GM23338 (cell line): ENCODE data around the gene NKX6-1. TPM values are rescaled to one million over a fixed set of nuclear protein-coding genes. Genes with fewer than 3 reads are reported as not detected.

Experiments used
- ATAC-seq: fragments of 200-7000 bp; cut with Tn5 transposase; 3 replicates; pipeline ENCODE4 v1.9.1; 2020
- DNase-seq: peaks from one replicate; pipeline ENCODE4 v3.0.0-alpha.2; 2015; ENCODE audit warnings: low spot score
- H2AFZ ChIP-seq: fragments of 200-600 bp; sonication (generic); 2 replicates; pipeline ENCODE4 v1.8.0; 2016; ENCODE audit warnings: antibody characterized with exemption, mild to moderate bottlenecking, moderate library complexity
- H3F3A ChIP-seq: fragments of 200-600 bp; sonication (generic); replicated peaks from 2 replicates; pipeline ENCODE4 v1.8.0; 2017; ENCODE audit warnings: antibody characterized with exemption, mixed run types, low read depth
- H3K27ac ChIP-seq: fragments of 200-600 bp; sonication (generic); 2 replicates; pipeline ENCODE4 v1.6.1; 2016; ENCODE audit warnings: low read depth
- H3K27me3 ChIP-seq: fragments of 200-600 bp; sonication (generic); 2 replicates; pipeline ENCODE4 v1.8.0; 2016; ENCODE audit warnings: mild to moderate bottlenecking, mixed run types, moderate library complexity; ENCODE audit not compliant: insufficient read depth
- H3K36me3 ChIP-seq: fragments of 200-600 bp; sonication (generic); 2 replicates; pipeline ENCODE4 v1.8.0; 2016; ENCODE audit warnings: mild to moderate bottlenecking; ENCODE audit not compliant: insufficient read depth
- H3K4me1 ChIP-seq: fragments of 200-600 bp; sonication (generic); 2 replicates; pipeline ENCODE4 v1.8.0; 2016; ENCODE audit warnings: mild to moderate bottlenecking, moderate library complexity; ENCODE audit not compliant: insufficient read depth
- H3K4me2 ChIP-seq: fragments of 200-600 bp; sonication (generic); 2 replicates; pipeline ENCODE4 v1.7.1; 2017; ENCODE audit warnings: mixed run types
- H3K4me3 ChIP-seq: fragments of 200-600 bp; sonication (generic); 2 replicates; pipeline ENCODE4 v1.6.1; 2016; ENCODE audit warnings: mixed run types
- H3K79me2 ChIP-seq: fragments of 200-600 bp; sonication (generic); replicated peaks from 2 replicates; pipeline ENCODE4 v1.8.0; 2017; ENCODE audit warnings: mild to moderate bottlenecking; ENCODE audit not compliant: insufficient read depth
- H3K9me2 ChIP-seq: fragments of 200-600 bp; sonication (generic); 2 replicates; pipeline ENCODE4 v1.8.0; 2017; ENCODE audit not compliant: insufficient read depth
- H4K20me1 ChIP-seq: fragments of 200-600 bp; sonication (generic); replicated peaks from 2 replicates; pipeline ENCODE4 v1.8.0; 2017; ENCODE audit warnings: mild to moderate bottlenecking; ENCODE audit not compliant: insufficient read depth
- H3K27ac Mint-ChIP-seq: 2 replicates; pipeline ENCODE4 v1.8.0; 2020; ENCODE audit warnings: inconsistent platforms, mild to moderate bottlenecking, moderate library complexity, mixed read lengths
- H3K27me3 Mint-ChIP-seq: 3 replicates; pipeline ENCODE4 v1.8.0; 2022; ENCODE audit warnings: low read depth, mild to moderate bottlenecking, moderate library complexity, mixed read lengths, inconsistent platforms; ENCODE audit not compliant: insufficient read depth, poor library complexity
- H3K36me3 Mint-ChIP-seq: 3 replicates; pipeline ENCODE4 v1.8.0; 2021; ENCODE audit warnings: low read depth, mild to moderate bottlenecking, inconsistent platforms, moderate library complexity, mixed read lengths
- H3K4me1 Mint-ChIP-seq: 3 replicates; pipeline ENCODE4 v1.8.0; 2020; ENCODE audit warnings: mild to moderate bottlenecking, inconsistent platforms, mixed read lengths
- H3K4me3 Mint-ChIP-seq: 3 replicates; pipeline ENCODE4 v1.8.0; 2021; ENCODE audit warnings: moderate library complexity, mild to moderate bottlenecking, inconsistent platforms, mixed read lengths
- H3K9me3 Mint-ChIP-seq: 3 replicates; pipeline ENCODE4 v1.8.0; 2020; ENCODE audit warnings: moderate library complexity, mild to moderate bottlenecking, inconsistent platforms, mixed read lengths
- CREB1 ChIP-seq: fragments of 250-450 bp; sonication (Bioruptor Pico); IDR thresholded peaks from 2 replicates; pipeline ENCODE4 v1.5.0; 2020; ENCODE audit warnings: low read depth, mild to moderate bottlenecking, moderate library complexity
- EZH2 ChIP-seq: fragments of 200-600 bp; sonication (generic); IDR thresholded peaks from one replicate; pipeline ENCODE4 v1.8.0; 2017; ENCODE audit warnings: antibody characterized with exemption, mild to moderate bottlenecking, low read depth; ENCODE audit not compliant: unreplicated experiment
- EZH2phosphoT487 ChIP-seq: fragments of 200-600 bp; sonication (generic); IDR thresholded peaks from one replicate; pipeline ENCODE4 v1.8.1; 2018; ENCODE audit warnings: antibody characterized with exemption; ENCODE audit not compliant: unreplicated experiment
- JUNB ChIP-seq: IDR thresholded peaks from one replicate; pipeline ENCODE4 v1.6.1; 2016; ENCODE audit warnings: antibody characterized with exemption; ENCODE audit not compliant: unreplicated experiment
- NANOG ChIP-seq: IDR thresholded peaks from 2 replicates; pipeline ENCODE4 v1.6.1; 2016; ENCODE audit warnings: antibody characterized with exemption, borderline replicate concordance
- POLR2AphosphoS5 ChIP-seq: IDR thresholded peaks from 2 replicates; pipeline ENCODE4 v1.6.1; 2016; ENCODE audit warnings: antibody characterized with exemption, low read depth
- STAT1 ChIP-seq: IDR thresholded peaks from one replicate; pipeline ENCODE4 v1.6.1; 2016; ENCODE audit warnings: antibody characterized with exemption; ENCODE audit not compliant: unreplicated experiment
- ZNF114 ChIP-seq: fragments of 250-450 bp; sonication (Bioruptor Pico); IDR thresholded peaks from 2 replicates; pipeline ENCODE4 v1.5.0; 2020; ENCODE audit warnings: mild to moderate bottlenecking, moderate library complexity
- ZNF331 ChIP-seq: fragments of 250-450 bp; sonication (Bioruptor Pico); IDR thresholded peaks from 2 replicates; pipeline ENCODE4 v1.5.0; 2020; ENCODE audit warnings: low read depth, mild to moderate bottlenecking, moderate library complexity
- polyA plus RNA-seq: library from polyadenylated mRNA; unstranded; fragments of >200 nt; fragmentation: Nextera tagmentation; extraction: Ambion mirVana; gene quantifications from 2 replicates; pipeline ENCODE4 v1.2.1, GENCODE V29; 2016
- total RNA-seq: library from RNA; depleted of rRNA; stranded (reverse); fragments of >200 nt; shearing (Covaris generic); gene quantifications from 2 replicates; pipeline ENCODE4 v1.2.3, GENCODE V29; 2014
- TF ChIP-seq, protein P1 (sequence below): IDR thresholded peaks from 2 replicates; pipeline ENCODE4 v1.6.1; 2016; ENCODE audit warnings: antibody characterized with exemption
- TF ChIP-seq, protein P2 (sequence below): IDR thresholded peaks from one replicate; pipeline ENCODE4 v1.6.1; 2018; ENCODE audit warnings: antibody characterized with exemption; ENCODE audit not compliant: unreplicated experiment
- TF ChIP-seq, protein P3 (sequence below): fragments of 250-450 bp; sonication (Bioruptor Pico); IDR thresholded peaks from 2 replicates; pipeline ENCODE4 v1.5.0; 2020; ENCODE audit warnings: mild to moderate bottlenecking, moderate library complexity
- TF ChIP-seq, protein P4 (sequence below), 2 experiments: fragments of 200-600 bp in 1 of 2; sonication (generic) in 1 of 2; conservative IDR thresholded peaks; 2 replicates each; pipeline versions ENCODE4 v1.5.1 to v1.6.1; 2016 to 2017; ENCODE audit warnings: antibody characterized with exemption in 2 of 2, low read depth in 2 of 2, mild to moderate bottlenecking in 2 of 2, moderate library complexity in 1 of 2

The NKX6-1 gene
- total and polyA plus RNA-seq, 2 experiments from 2014 or later: 0.07 TPM; not detected in 1

DNA sequence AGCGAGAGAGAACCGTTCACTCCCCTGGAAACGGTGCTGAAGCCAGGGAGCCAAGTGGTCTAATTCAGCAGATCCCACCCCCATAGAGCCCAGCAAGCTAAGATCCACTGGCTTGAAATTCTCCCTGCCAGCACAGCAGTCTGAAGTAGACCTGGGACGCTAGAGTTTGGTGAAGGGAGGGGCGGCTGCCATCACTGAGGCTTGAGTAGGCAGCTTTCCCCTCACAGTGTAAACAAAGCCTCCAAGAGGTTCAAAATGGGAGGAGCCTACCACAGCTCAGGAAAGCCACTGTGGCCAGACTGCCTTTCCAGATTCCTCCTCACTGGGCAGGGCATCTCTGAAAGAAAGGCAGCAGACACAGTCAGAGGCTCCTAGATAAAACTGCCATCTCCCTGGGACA is 46.0 kb upstream of the NKX6-1 start:
- Histone ChIP-seq H3K27me3 (no peaks in the 10 kb centered on the region), H2AFZ (no peak overlapping the region), H3F3A (no peaks in the 10 kb centered on the region), H3K36me3 (no peaks in the 10 kb centered on the region), H3K79me2 (no peaks in the 10 kb centered on the region), H3K4me2 (no peak overlapping the region), H4K20me1 (no peaks in the 10 kb centered on the region), H3K27ac (no peak overlapping the region), H3K4me3 (no peak overlapping the region), H3K4me1 (0 out of 2 replicates have a peak, but pooled peaks cover 8% of the 10 kb centered on the region), H3K9me2 (no peaks in the 10 kb centered on the region; the same call in 1 of the 2 replicates)
- ATAC-seq (no peak), DNase-seq (no peak)
- Mint-ChIP-seq H3K27me3 (peaks cover 4% of the 10 kb centered on the region), H3K9me3 (peaks cover 8% of the 10 kb centered on the region; the same call in 2 of the 3 replicates), H3K27ac (no peak overlapping the region), H3K4me1 (peaks cover 6% of the 10 kb centered on the region), H3K36me3 (no peaks in the 10 kb centered on the region), H3K4me3 (no peak overlapping the region)
- TF ChIP-seq, protein P1, sequence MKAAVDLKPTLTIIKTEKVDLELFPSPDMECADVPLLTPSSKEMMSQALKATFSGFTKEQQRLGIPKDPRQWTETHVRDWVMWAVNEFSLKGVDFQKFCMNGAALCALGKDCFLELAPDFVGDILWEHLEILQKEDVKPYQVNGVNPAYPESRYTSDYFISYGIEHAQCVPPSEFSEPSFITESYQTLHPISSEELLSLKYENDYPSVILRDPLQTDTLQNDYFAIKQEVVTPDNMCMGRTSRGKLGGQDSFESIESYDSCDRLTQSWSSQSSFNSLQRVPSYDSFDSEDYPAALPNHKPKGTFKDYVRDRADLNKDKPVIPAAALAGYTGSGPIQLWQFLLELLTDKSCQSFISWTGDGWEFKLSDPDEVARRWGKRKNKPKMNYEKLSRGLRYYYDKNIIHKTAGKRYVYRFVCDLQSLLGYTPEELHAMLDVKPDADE: no peak
- no peak for TF ChIP-seq EZH2
- TF ChIP-seq, protein P2, sequence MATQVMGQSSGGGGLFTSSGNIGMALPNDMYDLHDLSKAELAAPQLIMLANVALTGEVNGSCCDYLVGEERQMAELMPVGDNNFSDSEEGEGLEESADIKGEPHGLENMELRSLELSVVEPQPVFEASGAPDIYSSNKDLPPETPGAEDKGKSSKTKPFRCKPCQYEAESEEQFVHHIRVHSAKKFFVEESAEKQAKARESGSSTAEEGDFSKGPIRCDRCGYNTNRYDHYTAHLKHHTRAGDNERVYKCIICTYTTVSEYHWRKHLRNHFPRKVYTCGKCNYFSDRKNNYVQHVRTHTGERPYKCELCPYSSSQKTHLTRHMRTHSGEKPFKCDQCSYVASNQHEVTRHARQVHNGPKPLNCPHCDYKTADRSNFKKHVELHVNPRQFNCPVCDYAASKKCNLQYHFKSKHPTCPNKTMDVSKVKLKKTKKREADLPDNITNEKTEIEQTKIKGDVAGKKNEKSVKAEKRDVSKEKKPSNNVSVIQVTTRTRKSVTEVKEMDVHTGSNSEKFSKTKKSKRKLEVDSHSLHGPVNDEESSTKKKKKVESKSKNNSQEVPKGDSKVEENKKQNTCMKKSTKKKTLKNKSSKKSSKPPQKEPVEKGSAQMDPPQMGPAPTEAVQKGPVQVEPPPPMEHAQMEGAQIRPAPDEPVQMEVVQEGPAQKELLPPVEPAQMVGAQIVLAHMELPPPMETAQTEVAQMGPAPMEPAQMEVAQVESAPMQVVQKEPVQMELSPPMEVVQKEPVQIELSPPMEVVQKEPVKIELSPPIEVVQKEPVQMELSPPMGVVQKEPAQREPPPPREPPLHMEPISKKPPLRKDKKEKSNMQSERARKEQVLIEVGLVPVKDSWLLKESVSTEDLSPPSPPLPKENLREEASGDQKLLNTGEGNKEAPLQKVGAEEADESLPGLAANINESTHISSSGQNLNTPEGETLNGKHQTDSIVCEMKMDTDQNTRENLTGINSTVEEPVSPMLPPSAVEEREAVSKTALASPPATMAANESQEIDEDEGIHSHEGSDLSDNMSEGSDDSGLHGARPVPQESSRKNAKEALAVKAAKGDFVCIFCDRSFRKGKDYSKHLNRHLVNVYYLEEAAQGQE: no peak
- no peak for TF ChIP-seq ZNF331
- TF ChIP-seq ZNF114 (CRISPR knock-in tag): no peak
- TF ChIP-seq, protein P3, sequence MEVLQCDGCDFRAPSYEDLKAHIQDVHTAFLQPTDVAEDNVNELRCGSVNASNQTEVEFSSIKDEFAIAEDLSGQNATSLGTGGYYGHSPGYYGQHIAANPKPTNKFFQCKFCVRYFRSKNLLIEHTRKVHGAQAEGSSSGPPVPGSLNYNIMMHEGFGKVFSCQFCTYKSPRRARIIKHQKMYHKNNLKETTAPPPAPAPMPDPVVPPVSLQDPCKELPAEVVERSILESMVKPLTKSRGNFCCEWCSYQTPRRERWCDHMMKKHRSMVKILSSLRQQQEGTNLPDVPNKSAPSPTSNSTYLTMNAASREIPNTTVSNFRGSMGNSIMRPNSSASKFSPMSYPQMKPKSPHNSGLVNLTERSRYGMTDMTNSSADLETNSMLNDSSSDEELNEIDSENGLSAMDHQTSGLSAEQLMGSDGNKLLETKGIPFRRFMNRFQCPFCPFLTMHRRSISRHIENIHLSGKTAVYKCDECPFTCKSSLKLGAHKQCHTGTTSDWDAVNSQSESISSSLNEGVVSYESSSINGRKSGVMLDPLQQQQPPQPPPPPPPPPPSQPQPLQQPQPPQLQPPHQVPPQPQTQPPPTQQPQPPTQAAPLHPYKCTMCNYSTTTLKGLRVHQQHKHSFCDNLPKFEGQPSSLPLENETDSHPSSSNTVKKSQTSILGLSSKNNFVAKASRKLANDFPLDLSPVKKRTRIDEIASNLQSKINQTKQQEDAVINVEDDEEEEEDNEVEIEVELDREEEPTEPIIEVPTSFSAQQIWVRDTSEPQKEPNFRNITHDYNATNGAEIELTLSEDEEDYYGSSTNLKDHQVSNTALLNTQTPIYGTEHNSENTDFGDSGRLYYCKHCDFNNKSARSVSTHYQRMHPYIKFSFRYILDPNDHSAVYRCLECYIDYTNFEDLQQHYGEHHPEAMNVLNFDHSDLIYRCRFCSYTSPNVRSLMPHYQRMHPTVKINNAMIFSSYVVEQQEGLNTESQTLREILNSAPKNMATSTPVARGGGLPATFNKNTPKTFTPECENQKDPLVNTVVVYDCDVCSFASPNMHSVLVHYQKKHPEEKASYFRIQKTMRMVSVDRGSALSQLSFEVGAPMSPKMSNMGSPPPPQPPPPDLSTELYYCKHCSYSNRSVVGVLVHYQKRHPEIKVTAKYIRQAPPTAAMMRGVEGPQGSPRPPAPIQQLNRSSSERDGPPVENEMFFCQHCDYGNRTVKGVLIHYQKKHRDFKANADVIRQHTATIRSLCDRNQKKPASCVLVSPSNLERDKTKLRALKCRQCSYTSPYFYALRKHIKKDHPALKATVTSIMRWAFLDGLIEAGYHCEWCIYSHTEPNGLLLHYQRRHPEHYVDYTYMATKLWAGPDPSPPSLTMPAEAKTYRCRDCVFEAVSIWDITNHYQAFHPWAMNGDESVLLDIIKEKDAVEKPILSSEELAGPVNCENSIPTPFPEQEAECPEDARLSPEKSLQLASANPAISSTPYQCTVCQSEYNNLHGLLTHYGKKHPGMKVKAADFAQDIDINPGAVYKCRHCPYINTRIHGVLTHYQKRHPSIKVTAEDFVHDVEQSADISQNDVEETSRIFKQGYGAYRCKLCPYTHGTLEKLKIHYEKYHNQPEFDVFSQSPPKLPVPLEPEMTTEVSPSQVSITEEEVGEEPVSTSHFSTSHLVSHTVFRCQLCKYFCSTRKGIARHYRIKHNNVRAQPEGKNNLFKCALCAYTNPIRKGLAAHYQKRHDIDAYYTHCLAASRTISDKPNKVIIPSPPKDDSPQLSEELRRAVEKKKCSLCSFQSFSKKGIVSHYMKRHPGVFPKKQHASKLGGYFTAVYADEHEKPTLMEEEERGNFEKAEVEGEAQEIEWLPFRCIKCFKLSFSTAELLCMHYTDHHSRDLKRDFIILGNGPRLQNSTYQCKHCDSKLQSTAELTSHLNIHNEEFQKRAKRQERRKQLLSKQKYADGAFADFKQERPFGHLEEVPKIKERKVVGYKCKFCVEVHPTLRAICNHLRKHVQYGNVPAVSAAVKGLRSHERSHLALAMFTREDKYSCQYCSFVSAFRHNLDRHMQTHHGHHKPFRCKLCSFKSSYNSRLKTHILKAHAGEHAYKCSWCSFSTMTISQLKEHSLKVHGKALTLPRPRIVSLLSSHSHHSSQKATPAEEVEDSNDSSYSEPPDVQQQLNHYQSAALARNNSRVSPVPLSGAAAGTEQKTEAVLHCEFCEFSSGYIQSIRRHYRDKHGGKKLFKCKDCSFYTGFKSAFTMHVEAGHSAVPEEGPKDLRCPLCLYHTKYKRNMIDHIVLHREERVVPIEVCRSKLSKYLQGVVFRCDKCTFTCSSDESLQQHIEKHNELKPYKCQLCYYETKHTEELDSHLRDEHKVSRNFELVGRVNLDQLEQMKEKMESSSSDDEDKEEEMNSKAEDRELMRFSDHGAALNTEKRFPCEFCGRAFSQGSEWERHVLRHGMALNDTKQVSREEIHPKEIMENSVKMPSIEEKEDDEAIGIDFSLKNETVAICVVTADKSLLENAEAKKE (CRISPR knock-in tag): no peak
- no peak for TF ChIP-seq JUNB
- no peak for TF ChIP-seq CREB1 (CRISPR knock-in tag)
- no peak for TF ChIP-seq EZH2phosphoT487
- TF ChIP-seq POLR2AphosphoS5: no peak
- TF ChIP-seq, protein P4, sequence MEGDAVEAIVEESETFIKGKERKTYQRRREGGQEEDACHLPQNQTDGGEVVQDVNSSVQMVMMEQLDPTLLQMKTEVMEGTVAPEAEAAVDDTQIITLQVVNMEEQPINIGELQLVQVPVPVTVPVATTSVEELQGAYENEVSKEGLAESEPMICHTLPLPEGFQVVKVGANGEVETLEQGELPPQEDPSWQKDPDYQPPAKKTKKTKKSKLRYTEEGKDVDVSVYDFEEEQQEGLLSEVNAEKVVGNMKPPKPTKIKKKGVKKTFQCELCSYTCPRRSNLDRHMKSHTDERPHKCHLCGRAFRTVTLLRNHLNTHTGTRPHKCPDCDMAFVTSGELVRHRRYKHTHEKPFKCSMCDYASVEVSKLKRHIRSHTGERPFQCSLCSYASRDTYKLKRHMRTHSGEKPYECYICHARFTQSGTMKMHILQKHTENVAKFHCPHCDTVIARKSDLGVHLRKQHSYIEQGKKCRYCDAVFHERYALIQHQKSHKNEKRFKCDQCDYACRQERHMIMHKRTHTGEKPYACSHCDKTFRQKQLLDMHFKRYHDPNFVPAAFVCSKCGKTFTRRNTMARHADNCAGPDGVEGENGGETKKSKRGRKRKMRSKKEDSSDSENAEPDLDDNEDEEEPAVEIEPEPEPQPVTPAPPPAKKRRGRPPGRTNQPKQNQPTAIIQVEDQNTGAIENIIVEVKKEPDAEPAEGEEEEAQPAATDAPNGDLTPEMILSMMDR (conservative IDR thresholded peaks at IDR 0.05; ENCODE audit: low read depth in 2 of 2): no peak
- no peak for TF ChIP-seq NANOG
- TF ChIP-seq STAT1: no peak
